HuH-7 (cell line): ENCODE measurements around the gene CNTN4.
"Not testable (repeated sequence)": the region's sequence is repeated elsewhere in the genome, so short reads cannot be mapped to it uniquely, and the experiment has no call there.

Experiments
- DNase-seq: peaks from one replicate; pipeline ENCODE4 v3.0.0; 2011; ENCODE audit warnings: low spot score

The CNTN4 gene

DNA sequence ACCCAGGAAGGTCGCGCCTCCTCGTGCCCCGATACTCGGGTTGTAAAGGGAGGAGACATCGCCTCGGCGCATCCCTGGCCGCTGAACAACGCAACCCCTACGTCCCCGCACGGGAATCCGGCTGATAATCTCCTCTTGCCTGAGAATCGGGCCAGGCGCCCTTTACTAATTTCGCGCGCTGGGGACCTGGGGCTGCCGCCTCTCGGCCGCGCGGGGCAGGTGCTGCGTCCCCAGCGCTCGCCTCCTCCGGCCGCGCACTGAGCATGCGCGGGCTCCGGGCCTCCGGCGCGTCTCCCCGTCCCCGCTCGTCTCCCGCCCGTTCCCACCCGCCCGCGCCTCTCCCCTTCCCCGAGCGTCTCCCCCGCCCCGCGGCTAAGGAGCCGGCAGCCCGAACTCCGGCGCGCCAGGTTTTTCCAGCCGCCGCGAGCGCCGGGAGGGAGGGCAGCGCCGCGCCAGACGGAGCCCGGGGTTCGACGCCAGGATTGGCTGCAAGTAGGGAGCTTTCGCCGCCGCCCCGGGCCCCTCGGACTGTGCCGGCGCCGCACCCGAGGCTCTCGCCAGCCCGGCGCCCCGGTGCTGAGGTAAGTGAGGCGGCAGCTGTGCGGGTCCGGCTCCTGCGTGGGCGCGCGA lies at the start of gene CNTN4:
Gene CNTN4 (plus strand): TSS at position 469 of the 630 bp plus-strand sequence.
- DNase-seq = peak; percentile 32

- no peak for DNase-seq
These were observed 37.3 kb upstream of the CNTN4 start for GRCh38 chr3:2061360-2061759.

GRCh38 chr3:2071531-2071930 lies 27.1 kb upstream of the CNTN4 start:
- DNase-seq = no peak

- no peak for DNase-seq
These were observed 19.8 kb upstream of the CNTN4 start for GRCh38 chr3:2078821-2079220.

DNA sequence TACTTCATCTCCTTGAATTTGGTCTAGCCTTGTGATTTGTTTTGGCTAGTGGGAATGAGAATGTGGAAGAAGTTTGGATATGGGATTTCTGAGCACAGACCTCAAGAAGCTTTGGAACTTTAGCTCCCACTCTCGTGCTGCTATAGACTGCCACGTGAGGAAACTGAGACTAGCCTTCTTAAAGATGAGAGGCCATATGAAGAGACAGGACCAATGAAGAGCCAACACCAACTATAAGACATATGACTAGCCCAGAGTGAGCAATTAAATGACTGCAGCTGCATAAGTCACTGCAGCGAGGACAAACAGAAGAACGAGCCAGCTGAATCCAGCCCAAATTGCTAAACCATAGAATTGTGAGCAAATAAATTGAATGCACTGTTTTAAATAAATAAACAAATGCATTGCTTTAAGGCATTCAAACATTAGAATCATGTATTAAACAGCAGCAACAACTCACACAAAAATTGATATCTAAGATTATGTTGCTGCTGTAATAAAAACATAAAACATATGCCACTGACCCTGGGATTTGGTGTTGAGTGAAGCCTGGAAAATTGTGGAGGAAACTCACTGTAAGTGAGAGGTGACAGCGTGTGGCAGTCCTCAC lies 15.7 kb upstream of the CNTN4 start:
- no peak for DNase-seq

DNA sequence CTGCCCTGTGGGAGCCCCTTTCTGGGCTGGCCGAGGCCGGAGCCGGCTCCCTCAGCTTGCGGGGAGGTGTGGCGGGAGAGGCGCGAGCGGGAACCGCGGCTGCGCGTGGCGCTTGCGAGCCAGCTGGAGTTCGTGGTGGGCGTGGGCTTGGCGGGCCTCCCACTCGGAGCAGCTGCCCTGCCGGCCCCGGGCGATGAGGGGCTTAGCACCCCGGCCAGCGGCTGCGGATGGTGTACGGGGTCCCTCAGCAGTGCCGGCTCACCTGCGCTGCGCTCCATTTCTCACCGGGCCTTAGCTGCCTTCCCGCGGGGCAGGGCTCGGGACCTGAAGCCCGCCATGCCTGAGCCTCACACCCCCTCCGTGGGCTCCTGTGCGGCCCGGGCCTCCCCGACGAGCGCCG lies 15.1 kb upstream of the CNTN4 start:
- DNase-seq = not testable (repeated sequence)

- no peak for DNase-seq
These were observed 8.4 kb upstream of the CNTN4 start for GRCh38 chr3:2090095-2090911.

DNA sequence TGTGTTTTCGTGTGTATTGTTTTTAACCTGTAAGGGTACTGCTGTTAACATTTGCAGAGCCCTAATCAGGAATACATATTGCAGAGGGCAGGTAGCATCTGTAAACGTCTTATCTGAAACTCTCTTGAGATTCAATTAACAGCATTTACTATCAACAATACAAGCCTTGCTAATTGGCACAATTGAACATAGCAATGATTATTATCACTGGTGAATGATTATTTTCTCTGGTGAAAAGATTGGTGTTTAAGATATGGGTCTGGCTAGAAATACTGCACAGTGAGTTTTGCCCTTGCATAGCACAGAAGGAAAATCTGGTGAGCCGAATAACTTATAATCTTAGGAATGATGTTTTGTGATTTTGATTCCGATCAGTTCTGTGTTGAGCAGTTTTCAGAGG lies 5.9 kb upstream of the CNTN4 start:
- no peak for DNase-seq

DNA sequence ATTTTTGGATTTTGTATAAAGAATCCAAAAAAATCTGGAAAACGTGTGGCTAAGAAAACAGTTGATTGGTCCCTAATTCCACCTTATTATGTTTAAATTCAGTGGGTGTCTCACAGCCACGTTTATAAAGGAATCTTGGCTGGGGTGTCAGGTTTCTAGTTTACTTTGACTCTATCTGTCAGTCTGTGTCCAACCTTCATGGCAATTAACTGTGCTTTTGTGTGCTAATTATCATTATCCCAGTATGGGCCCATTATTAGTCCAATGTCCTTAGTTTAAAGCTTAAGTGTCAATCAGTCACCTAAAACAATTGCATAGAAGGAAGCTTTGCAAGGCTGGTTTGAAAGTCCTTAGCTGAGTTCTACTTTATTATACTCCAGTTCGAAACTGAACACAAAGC lies 3.7 kb upstream of the CNTN4 start:
- no peak for DNase-seq

- no peak for DNase-seq
These were observed 2.5 kb upstream of the CNTN4 start for GRCh38 chr3:2096216-2096615.

DNA sequence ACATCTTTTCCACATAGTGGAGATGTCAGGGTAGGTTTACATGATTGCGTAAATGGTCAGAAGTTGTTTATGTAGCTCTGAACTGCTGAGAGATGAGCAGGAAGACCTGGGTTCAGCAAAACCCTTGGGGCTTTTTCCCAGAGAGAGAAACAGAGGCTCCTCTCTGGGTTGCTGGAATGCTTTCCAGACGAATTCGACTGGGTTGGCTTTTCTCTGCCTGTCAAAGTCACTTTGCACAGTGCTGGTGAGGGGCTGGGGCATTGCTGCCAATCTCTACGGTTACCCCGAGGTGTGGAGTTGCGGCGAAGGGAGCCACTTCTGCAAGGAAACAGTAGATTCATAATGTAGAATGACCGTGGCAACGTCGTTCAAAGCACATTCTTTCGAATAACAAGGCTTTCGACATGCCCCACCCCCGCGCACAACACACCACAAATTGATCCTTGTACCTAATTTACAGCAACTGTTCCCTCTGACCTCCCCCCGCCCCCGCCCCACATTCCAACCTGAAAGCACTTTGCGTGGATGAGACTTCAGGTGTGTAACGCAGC lies 950 bp upstream of the CNTN4 start:
- DNase-seq = no peak

DNA sequence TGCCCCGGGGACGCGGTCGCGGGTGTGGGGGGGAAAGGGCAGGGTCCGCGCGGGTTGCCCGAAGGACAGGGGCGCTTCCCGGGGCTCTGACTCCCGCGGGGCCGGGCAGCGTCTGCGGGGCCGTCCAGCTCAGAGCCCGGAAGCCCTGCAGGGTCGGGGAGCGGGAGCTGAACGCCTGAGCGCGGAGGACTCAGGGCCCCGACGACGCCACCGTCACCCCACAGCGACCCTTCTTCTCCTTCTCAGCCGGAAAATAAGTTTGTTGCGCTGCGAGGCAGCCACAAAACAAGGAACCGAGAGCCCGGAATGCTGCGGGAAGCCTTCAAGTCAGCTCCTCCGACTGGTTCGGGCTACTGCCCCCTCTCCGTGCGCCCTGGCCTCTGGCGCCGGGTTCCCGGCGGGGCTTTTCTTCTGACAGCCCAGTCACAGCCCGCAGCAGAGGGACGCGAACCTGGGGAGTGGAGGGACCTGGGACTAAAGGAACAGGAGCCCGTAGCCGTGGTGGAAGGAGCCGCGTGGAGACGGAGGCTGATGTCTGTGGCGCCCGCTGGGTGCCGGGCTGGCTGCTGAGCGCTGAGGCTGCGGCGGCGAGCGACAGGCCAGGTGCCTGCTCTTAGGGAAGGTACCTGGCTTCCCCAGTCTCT lies 484 bp downstream of the CNTN4 start:
- no peak for DNase-seq

DNA sequence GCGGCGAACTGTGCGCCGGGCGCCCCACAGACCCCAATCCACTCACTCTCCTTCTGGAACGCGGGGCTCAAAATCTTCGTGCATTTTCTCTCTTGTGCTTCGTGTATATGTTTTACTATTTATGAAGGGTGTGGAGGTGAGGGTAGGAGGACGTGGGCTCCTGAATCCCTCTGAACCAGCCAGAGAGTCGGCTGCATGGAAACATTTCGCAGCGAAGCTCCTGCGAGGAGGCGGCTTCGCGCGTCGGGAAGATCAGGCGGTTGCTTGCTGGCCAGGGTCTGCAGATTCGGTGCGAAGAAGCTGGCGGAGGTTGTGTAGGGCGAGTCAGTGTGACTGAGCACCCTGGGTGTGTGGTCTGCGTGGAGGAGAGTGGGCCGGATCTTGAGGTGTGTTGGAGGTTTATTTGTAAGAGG lies 1.1 kb downstream of the CNTN4 start:
- no peak for DNase-seq

DNA sequence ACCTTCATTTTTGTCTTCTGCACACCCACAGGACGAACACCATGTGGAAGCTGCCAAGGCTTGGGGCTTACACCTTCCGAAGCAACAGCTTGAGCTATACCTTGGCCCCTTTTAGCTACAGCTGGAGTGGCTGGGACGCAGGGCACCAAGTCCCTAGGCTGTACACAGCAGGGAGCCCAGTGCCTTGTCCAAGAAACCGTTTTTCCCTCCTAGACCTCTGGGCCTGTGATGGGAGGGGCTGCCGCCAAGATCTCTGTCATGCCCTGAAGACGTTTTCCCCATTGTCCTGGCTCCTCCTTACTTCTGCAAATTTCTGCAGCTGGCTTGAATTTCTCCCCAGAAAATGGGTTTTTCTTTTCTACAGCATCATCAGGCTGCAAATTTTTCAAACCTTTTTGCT lies 7.8 kb downstream of the CNTN4 start:
- no peak for DNase-seq

DNA sequence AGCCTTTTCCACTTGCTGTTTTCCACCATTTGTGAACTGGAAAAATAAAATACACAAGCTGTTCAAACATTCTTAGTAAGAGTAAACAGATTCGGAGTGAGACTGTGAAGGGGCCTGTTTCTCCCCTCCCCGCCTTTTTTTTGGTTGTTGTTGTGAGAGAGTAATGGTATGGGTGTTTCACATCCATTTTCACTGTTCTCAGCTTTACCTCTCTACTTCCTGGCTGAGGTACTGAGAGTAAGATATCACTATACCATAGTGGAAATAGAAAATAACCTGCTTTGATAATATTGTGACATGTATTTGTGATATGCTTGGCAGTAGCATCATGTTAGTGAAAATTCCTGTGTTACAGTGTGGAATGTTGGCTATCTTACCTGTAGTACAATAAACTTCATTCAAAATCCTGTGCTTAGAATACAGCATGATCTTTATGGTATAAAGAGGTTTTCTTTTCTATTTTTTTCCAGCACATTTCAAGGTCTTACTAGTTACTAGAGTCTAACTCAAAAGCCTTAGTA lies 12.0 kb downstream of the CNTN4 start:
- DNase-seq = no peak

- no peak for DNase-seq
These were observed 16.1 kb downstream of the CNTN4 start for GRCh38 chr3:2114617-2115275.

GRCh38 chr3:2130726-2131125 lies 32.1 kb downstream of the CNTN4 start:
- no peak for DNase-seq

- no peak for DNase-seq
These were observed 34.5 kb downstream of the CNTN4 start for GRCh38 chr3:2133146-2133545.

GRCh38 chr3:2137651-2138050 lies 39.0 kb downstream of the CNTN4 start:
- no peak for DNase-seq

DNA sequence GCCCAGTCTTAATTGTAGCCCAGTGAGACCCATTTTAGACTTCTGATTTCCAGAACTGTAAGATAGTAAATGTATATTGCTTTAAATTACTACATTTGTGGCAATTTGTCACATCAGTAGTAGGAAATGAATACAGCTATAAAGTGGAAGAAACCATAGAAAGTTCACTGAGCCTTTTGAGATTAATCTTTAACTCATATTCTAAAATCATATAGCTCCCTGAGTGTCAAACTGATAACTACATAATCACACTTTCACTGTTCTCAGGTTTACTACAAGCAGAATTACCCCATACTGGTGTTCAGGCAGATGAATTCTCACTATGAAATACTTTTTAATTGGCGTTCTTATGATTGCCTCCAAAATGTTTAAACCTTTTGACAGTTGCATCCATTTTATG lies 42.8 kb downstream of the CNTN4 start:
- no peak for DNase-seq

DNA sequence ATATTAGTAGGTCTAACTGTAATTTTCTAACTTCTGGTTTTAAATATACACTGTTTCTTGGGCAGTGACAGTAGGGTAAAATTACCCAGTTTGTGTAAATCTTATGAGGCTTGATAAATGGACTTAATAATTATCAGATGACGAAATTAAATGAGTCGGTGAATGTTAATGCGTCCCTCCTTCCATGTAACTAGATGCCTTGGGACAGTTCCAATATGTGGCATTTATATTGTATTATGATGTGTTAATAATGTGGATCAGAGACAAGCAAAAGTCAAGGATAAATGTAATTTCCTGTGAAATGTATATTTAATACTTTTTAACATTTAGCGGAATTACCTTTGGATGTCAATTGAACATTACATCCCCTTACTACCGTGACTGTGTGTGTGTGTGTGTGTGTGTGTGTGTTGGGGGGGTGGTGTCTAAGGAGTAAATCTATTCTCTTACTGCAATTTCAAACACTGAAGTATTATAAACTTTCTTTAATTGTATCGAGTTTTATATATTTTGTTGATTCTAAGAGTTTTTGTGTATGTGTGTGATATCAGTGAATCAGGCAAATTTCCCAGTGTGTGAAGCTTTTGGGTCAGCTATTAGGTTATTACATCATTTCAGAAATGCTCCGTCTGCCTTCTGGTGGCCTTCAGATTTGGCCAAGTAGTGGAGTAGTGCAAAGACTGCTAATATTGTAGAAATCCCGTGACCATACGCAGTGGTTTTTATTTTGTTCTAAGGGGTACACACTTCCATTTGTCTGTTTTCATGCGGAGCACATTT lies 50.1 kb downstream of the CNTN4 start:
- no peak for DNase-seq
